Fibroblast of the aortic adventitia (primary cell): Measurements from ENCODE around the gene GBX1. TPM values are rescaled to one million over a fixed set of nuclear protein-coding genes. Genes with fewer than 3 reads are reported as not detected.

ENCODE experiments used
- DNase-seq: peaks from one replicate; pipeline ENCODE4 v3.0.0-alpha.2; 2010; ENCODE audit warnings: low read depth
- H3K4me3 ChIP-seq: 2 replicates; pipeline ENCODE4 v1.5.1; 2011; ENCODE audit warnings: low read depth, mild to moderate bottlenecking, control low read depth, low read length, moderate library complexity
- total RNA-seq: library from RNA; depleted of rRNA; stranded (reverse); fragments of >200 nt; gene quantifications from 2 replicates; pipeline ENCODE4 v1.2.3, GENCODE V29; 2012; ENCODE audit warnings: low replicate concordance
- TF ChIP-seq, protein P1 (sequence below): IDR thresholded peaks from 2 replicates; pipeline ENCODE4 v1.5.1; 2011; ENCODE audit warnings: mild to moderate bottlenecking, low read length, control low read depth, inconsistent platforms; ENCODE audit not compliant: insufficient read depth

Gene GBX1
- total RNA-seq, 1 donor, result not detected

DNA sequence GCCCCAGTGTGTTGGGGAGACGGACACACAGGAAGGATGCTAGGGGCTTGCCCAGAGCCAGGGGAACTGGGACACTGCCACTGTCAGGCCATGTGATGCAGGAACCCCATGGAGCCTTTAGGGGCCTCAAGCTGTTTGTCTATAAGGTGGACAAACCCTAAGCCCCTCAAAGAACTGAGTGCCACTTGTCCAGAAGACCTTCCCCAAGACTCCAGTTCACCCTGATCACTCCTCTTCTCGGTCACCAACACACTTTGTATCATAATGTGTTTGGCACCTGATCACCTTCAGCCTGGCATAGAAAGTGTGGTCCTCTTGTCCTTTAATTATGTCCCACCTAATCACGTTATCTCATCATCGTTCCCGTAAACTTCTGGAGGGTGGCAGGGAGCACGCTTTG lies 42.1 kb upstream of the GBX1 start:
- TF ChIP-seq, protein P1, sequence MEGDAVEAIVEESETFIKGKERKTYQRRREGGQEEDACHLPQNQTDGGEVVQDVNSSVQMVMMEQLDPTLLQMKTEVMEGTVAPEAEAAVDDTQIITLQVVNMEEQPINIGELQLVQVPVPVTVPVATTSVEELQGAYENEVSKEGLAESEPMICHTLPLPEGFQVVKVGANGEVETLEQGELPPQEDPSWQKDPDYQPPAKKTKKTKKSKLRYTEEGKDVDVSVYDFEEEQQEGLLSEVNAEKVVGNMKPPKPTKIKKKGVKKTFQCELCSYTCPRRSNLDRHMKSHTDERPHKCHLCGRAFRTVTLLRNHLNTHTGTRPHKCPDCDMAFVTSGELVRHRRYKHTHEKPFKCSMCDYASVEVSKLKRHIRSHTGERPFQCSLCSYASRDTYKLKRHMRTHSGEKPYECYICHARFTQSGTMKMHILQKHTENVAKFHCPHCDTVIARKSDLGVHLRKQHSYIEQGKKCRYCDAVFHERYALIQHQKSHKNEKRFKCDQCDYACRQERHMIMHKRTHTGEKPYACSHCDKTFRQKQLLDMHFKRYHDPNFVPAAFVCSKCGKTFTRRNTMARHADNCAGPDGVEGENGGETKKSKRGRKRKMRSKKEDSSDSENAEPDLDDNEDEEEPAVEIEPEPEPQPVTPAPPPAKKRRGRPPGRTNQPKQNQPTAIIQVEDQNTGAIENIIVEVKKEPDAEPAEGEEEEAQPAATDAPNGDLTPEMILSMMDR, result no peak
- no peak for DNase-seq
- no peak overlapping the region for H3K4me3 ChIP-seq

DNA sequence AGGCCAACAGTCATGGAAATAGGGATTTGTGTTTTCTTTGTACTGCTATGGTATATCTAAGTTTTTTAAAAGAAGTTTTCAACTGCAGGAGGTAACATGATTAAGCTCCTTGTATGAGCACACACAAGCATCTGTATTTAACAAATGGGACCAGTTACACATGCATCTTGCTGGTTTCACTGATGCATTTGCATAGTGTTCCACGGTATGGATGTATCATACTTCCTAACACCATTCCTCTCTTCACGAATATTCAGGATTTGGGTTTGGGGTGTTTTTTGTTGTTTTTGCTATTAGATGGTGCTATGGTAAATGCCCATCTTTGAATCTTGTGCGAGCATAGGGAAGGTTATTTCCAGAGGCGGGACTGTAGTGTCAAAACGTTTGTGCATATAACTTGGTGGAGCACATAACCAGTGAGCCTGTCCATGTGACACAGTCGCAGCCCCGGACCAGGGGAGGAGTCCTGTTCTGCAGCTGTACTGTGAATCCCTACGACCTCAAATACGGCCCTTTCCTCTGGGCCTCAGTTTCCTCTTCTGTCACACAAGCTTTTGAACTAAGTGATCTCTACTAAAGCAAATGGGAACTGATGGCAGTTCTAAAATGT lies 40.9 kb upstream of the GBX1 start:
- no peak overlapping the region for H3K4me3 ChIP-seq
- TF ChIP-seq, protein P1, result no peak
- no peak for DNase-seq

DNA sequence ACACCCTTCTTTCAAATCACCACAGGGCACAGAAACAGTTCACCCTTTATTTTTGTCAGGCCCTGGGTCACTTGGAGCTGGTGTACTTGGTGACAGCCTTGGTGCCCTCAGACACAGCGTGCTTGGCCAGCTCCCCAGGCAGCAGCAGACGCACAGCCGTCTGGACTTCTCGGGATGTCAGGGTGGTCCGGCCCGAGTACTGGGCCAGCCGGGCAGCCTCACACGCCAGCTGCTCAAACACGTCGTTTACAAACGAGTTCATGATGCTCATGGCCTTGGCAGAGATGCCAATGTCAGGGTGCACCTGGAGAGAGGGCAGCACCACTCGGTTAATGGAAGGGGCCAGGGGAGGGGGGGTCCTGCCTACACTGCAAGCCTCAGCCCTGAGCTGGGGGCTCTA lies 40.3 kb upstream of the GBX1 start:
- no peak for DNase-seq
- H3K4me3 ChIP-seq, result no peak overlapping the region
- TF ChIP-seq, protein P1, result no peak

DNA sequence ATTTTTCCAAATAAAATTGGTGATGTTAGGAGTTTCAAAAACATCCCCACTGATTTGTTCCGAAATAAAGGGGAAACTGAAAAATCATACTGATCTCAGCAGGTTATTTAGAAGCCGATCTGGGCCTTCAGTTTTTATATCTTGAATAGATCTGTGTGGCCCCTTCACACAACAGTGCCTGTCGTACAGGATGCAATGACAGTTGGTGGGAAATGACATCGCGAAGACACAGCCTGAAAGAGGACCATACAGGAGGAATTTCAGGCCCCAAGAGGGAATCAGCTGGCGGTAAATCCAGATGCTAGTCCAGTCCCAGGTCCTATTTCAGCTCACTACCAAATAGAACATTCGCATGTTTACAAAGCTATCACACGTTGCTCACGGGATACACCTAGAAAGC lies 39.8 kb upstream of the GBX1 start:
- TF ChIP-seq, protein P1, result no peak
- no peak for DNase-seq
- no peak overlapping the region for H3K4me3 ChIP-seq

DNA sequence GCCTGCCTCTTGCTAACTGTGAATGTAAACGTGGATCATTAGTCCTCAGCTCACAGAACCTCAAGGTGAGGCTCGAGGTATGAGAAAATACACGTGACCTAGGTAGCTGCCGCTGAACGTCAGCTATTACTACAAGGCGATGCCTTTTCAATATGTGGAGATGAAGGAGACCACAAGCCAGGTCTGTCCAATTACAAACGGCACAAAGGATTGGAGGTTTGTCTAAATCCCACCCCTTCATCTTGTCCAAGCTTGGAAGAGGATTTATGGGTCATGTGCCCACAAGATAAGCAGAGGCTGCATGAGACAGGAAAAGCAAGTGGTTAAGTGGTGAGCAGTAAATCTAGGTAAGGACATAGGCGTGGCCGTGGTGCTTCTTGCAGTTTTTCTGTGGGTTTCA lies 39.4 kb upstream of the GBX1 start:
- no peak for DNase-seq
- H3K4me3 ChIP-seq, result no peak overlapping the region
- TF ChIP-seq, protein P1, result no peak

DNA sequence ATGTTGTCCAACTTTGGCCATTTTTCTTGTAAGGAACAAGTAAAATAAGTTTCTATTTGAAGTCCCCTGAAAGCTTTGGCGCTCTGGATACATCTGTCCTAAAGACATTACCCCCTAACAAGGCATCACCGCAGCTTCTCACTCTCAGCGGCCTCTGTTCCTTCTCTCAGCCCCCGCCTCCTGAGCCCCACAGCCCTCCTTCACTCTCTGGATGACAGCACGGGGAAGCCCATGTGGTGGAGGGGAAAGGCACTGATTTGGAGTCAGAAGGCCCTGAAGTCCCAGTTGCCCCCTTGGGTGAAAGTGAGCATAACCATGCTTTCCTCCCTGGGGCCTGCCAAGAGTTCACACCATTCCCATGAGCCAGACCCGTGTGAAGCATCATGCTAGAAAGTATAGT lies 38.2 kb upstream of the GBX1 start:
- H3K4me3 ChIP-seq, result no peak overlapping the region
- no peak for DNase-seq
- TF ChIP-seq, protein P1, result no peak
